Measurements from ENCODE around the gene SGK1. TPM values are rescaled to one million over a fixed set of nuclear protein-coding genes. Genes with fewer than 3 reads are reported as not detected.

The SGK1 gene
- total RNA-seq, 1 experiment from 2014 or later = 95.2 TPM

- no peaks in the 10 kb centered on the region for H3K9me2 ChIP-seq (replicated peaks; ENCODE audit: low read length)
- TF ChIP-seq EZH2phosphoT487 (IDR thresholded peaks at IDR 0.05; ENCODE audit: borderline replicate concordance, low read length) (no peak), CTCF (conservative IDR thresholded peaks at IDR 0.05; ENCODE audit: low read depth, low read length) (no peak), EZH2 (IDR thresholded peaks at IDR 0.05; ENCODE audit: low read length, unreplicated experiment) (no peak)
- H3K79me2 ChIP-seq (ENCODE audit: low read length) = no peaks in the 10 kb centered on the region
- CTCF ChIA-PET = no interaction called here
- no peak overlapping the region for H2AFZ ChIP-seq (ENCODE audit: low read length)
- H3K9me3 ChIP-seq (ENCODE audit: low read length) = no peaks in the 10 kb centered on the region
- H3K27me3 ChIP-seq (ENCODE audit: low read length) = no peaks in the 10 kb centered on the region
- intact Hi-C loops (cut with micrococcal nuclease) = no loop called here
- no peak overlapping the region for H3K27ac ChIP-seq (ENCODE audit: low read length)
- H3K36me3 ChIP-seq (ENCODE audit: low read depth, low read length) = no peaks in the 10 kb centered on the region
- no peak overlapping the region for H3K9ac ChIP-seq (ENCODE audit: low read length)
- no peaks in the 10 kb centered on the region for H3F3A ChIP-seq (ENCODE audit: low read length, unreplicated experiment)
- POLR2A ChIA-PET (ENCODE audit: unreplicated experiment) = no interaction called here
- DNase-seq = peak; percentile 52
- peak; percentile 63; the same call in 1 of the 2 replicates for ATAC-seq
- no peaks in the 10 kb centered on the region for H4K20me1 ChIP-seq (ENCODE audit: low read length)
- peaks cover 11% of the 10 kb centered on the region for H3K4me1 ChIP-seq (ENCODE audit: insufficient read depth, low read length)
- no peak overlapping the region for H3K4me3 ChIP-seq (ENCODE audit: low read length)
- BruUV-seq (replicated peaks) = no TSS peak
- H3K4me2 ChIP-seq (ENCODE audit: low read length) = no peak overlapping the region
Observed at GRCh38 chr6:134161041-134161440, 156.9 kb downstream of the SGK1 start.

GRCh38 chr6:134152767-134153485 is 165.0 kb downstream of the SGK1 start:
- Histone ChIP-seq H3K79me2 (ENCODE audit: low read length) (no peaks in the 10 kb centered on the region), H4K20me1 (ENCODE audit: low read length) (no peaks in the 10 kb centered on the region), H2AFZ (ENCODE audit: low read length) (no peak overlapping the region), H3K27ac (ENCODE audit: low read length) (no peak overlapping the region), H3K4me3 (ENCODE audit: low read length) (no peak overlapping the region), H3K9ac (ENCODE audit: low read length) (no peak overlapping the region), H3K27me3 (ENCODE audit: low read length) (no peaks in the 10 kb centered on the region), H3K4me2 (ENCODE audit: low read length) (no peak overlapping the region), H3K9me2 (replicated peaks; ENCODE audit: low read length) (no peaks in the 10 kb centered on the region), H3K4me1 (ENCODE audit: insufficient read depth, low read length) (no peaks in the 10 kb centered on the region), H3K36me3 (ENCODE audit: low read depth, low read length) (no peaks in the 10 kb centered on the region), H3F3A (ENCODE audit: low read length, unreplicated experiment) (no peaks in the 10 kb centered on the region), H3K9me3 (ENCODE audit: low read length) (no peaks in the 10 kb centered on the region)
- CTCF ChIA-PET = interaction anchor here (0.6 kb wide), 1 partner anchor 491 kb away, joined by 4 read pairs; no protein-coding TSS in a partner anchor
- POLR2A ChIA-PET (ENCODE audit: unreplicated experiment) = no interaction called here
- intact Hi-C loops (cut with micrococcal nuclease) = no loop called here
- no peak for TF ChIP-seq CTCF (conservative IDR thresholded peaks at IDR 0.05; ENCODE audit: low read depth, low read length)
- no peak for TF ChIP-seq EZH2 (IDR thresholded peaks at IDR 0.05; ENCODE audit: low read length, unreplicated experiment)
- TF ChIP-seq EZH2phosphoT487 (IDR thresholded peaks at IDR 0.05; ENCODE audit: borderline replicate concordance, low read length) = no peak
- ATAC-seq (no peak), DNase-seq (no peak)
- no TSS peak for BruUV-seq (replicated peaks)

DNA sequence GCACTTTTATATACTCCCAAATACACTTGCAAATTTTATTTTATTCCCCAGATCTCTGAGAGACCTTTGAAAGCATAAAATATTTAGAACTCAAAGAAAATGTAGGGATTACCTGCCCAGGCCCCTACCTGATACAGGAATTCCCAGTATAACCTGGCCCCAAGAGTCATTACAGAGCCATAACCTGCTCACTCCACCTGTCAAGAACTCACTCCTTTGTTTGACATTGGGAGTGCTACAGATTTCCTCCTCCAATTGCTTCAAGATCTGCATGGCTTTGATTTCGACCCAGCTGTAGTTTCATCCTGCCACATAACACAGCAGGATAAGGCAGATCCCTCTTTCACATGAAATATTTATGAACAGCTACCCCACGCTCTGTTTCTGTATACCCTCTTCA is 169.3 kb downstream of the SGK1 start:
- TF ChIP-seq CTCF (conservative IDR thresholded peaks at IDR 0.05; ENCODE audit: low read depth, low read length) (no peak), EZH2phosphoT487 (IDR thresholded peaks at IDR 0.05; ENCODE audit: borderline replicate concordance, low read length) (no peak), EZH2 (IDR thresholded peaks at IDR 0.05; ENCODE audit: low read length, unreplicated experiment) (no peak)
- DNase-seq (no peak), ATAC-seq (no peak)
- Histone ChIP-seq H3K27me3 (ENCODE audit: low read length) (no peaks in the 10 kb centered on the region), H2AFZ (ENCODE audit: low read length) (no peak overlapping the region), H3F3A (ENCODE audit: low read length, unreplicated experiment) (no peaks in the 10 kb centered on the region), H3K9me3 (ENCODE audit: low read length) (no peaks in the 10 kb centered on the region), H3K4me2 (ENCODE audit: low read length) (no peak overlapping the region), H3K9me2 (replicated peaks; ENCODE audit: low read length) (no peaks in the 10 kb centered on the region), H3K9ac (ENCODE audit: low read length) (no peak overlapping the region), H3K4me1 (ENCODE audit: insufficient read depth, low read length) (peaks cover 17% of the 10 kb centered on the region), H3K79me2 (ENCODE audit: low read length) (no peaks in the 10 kb centered on the region), H3K4me3 (ENCODE audit: low read length) (no peak overlapping the region), H3K36me3 (ENCODE audit: low read depth, low read length) (no peaks in the 10 kb centered on the region), H3K27ac (ENCODE audit: low read length) (no peak overlapping the region), H4K20me1 (ENCODE audit: low read length) (no peaks in the 10 kb centered on the region)
- intact Hi-C loops (cut with micrococcal nuclease) = no loop called here
- ChIA-PET POLR2A (ENCODE audit: unreplicated experiment) (no interaction called here), CTCF (no interaction called here)
- BruUV-seq (replicated peaks) = no TSS peak
